Prostate gland (tissue), 2 donors: ENCODE data around the gene RANBP3. TPM values are rescaled to one million over a fixed set of nuclear protein-coding genes. Genes with fewer than 3 reads are reported as not detected.
"Not testable (repeated sequence)": the region's sequence is repeated elsewhere in the genome, so short reads cannot be mapped to it uniquely, and the experiment has no call there.

Source experiments
- DNase-seq: peaks from one replicate; pipeline ENCODE4 v3.0.0-alpha.2; 2019; ENCODE audit warnings: low spot score
- H3K27ac ChIP-seq, 2 donors: fragments of 200-600 bp; sonication (generic); 2 replicates each; pipeline ENCODE4 v1.5.1; 2017 to 2019
- H3K27me3 ChIP-seq: fragments of 200-600 bp; sonication (generic); replicated peaks from 2 replicates; pipeline ENCODE4 v1.5.1; 2019; ENCODE audit not compliant: insufficient read depth
- H3K36me3 ChIP-seq, 2 donors: fragments of 200-600 bp; sonication (generic); 1 replicate in 1 of 2; 2 replicates in 1 of 2; pipeline versions ENCODE4 v1.5.1 to v1.8.1; 2017 to 2019
- H3K4me1 ChIP-seq: fragments of 200-600 bp; sonication (generic); replicated peaks from 2 replicates; pipeline ENCODE4 v1.5.1; 2019
- H3K4me3 ChIP-seq, 2 donors: fragments of 200-600 bp; sonication (generic); 2 replicates each; pipeline ENCODE4 v1.5.1; 2017 to 2019
- H3K9me3 ChIP-seq: fragments of 200-600 bp; sonication (generic); 2 replicates; pipeline ENCODE4 v1.5.1; 2017
- CTCF ChIP-seq, 4 experiments: fragments of 200-600 bp in 2 of 4; fragments of 450-650 bp in 2 of 4; sonication (generic) in 2 of 4; IDR thresholded peaks; 1 replicate in 3 of 4; 2 replicates in 1 of 4; pipeline ENCODE4 v1.5.1; 2016 to 2019; ENCODE audit warnings: antibody characterized with exemption in 4 of 4, mild to moderate bottlenecking in 2 of 4, moderate library complexity in 2 of 4
- POLR2A ChIP-seq: fragments of 450-650 bp; IDR thresholded peaks from one replicate; pipeline ENCODE4 v1.6.1; 2016; ENCODE audit warnings: antibody characterized with exemption, mild to moderate bottlenecking
- POLR2AphosphoS5 ChIP-seq: sonication (generic); formaldehyde crosslinking; IDR thresholded peaks from one replicate; pipeline ENCODE4 v1.6.1; 2017; ENCODE audit warnings: antibody characterized with exemption
- WGBS: methylation state at CpG from one replicate; pipeline ENCODE4 v1.1.5; 2018; 5-methylcytosine and 5-hydroxymethylcytosine counted together
- intact Hi-C: fragments of 100-400 bp; cut with DNase I; formaldehyde crosslinking; loops from one replicate; pipeline ENCODE4 v1.14.2; 2022
- total RNA-seq, 2 donors: library from RNA; depleted of rRNA; stranded (reverse); fragments of >200 nt; gene quantifications; one replicate each; pipeline ENCODE4 v1.1.0, GENCODE V29; 2016

The RANBP3 gene
- total RNA-seq, 2 donors from 2014 or later: 84.6 to 120 TPM

GRCh38 chr19:5961969-5962945 lies 15.7 kb downstream of the RANBP3 start:
- Histone ChIP-seq H3K27me3 (no peaks in the 10 kb centered on the region), H3K36me3 (no peaks in the 10 kb centered on the region), H3K4me3 (no peak overlapping the region), H3K9me3 (no peaks in the 10 kb centered on the region), H3K27ac (peak overlapping the region; percentile 56 to 59), H3K4me1 (peaks cover 28% of the 10 kb centered on the region)
- TF ChIP-seq POLR2A (no peak), POLR2AphosphoS5 (peak; percentile 87)
- peak; percentile 69 for DNase-seq
- intact Hi-C loops: no loop called here
- WGBS: 43% methylated on average over 29 of the region's 29 CpGs

GRCh38 chr19:5961641-5961968 lies 16.3 kb downstream of the RANBP3 start:
- 82% methylated on average over 6 of the region's 6 CpGs for WGBS
- not testable (repeated sequence) for H3K4me3 ChIP-seq

GRCh38 chr19:5960005-5961001 lies 17.6 kb downstream of the RANBP3 start:
- 63% methylated on average over 18 of the region's 18 CpGs for WGBS
- no peak for DNase-seq
- peaks cover 26% of the 10 kb centered on the region for H3K4me1 ChIP-seq
- H3K27ac ChIP-seq: no peak overlapping the region
- H3K27me3 ChIP-seq: no peaks in the 10 kb centered on the region
- no peaks in the 10 kb centered on the region for H3K36me3 ChIP-seq
- no peak overlapping the region for H3K4me3 ChIP-seq
- no peaks in the 10 kb centered on the region for H3K9me3 ChIP-seq
- no peak for TF ChIP-seq POLR2AphosphoS5
- TF ChIP-seq POLR2A: no peak
- TF ChIP-seq CTCF (IDR thresholded peaks at IDR 0.05): no peak
- intact Hi-C loops: no loop called here

More at GRCh38 chr19:5961641-5961968, 16.3 kb downstream of the RANBP3 start:
- H3K27me3 ChIP-seq, H3K36me3 ChIP-seq, H3K9me3 ChIP-seq, DNase-seq, intact Hi-C loops: not testable (repeated sequence)
- Histone ChIP-seq H3K27ac (peak overlapping the region; percentile 56 to 59), H3K4me1 (peaks cover 28% of the 10 kb centered on the region)

GRCh38 chr19:5959260-5960004 lies 18.5 kb downstream of the RANBP3 start:
- Histone ChIP-seq H3K4me3 (no peak overlapping the region), H3K27me3 (no peaks in the 10 kb centered on the region), H3K36me3 (no peaks in the 10 kb centered on the region), H3K9me3 (no peaks in the 10 kb centered on the region), H3K27ac (no peak overlapping the region), H3K4me1 (peaks cover 30% of the 10 kb centered on the region)
- no peak for DNase-seq
- TF ChIP-seq POLR2A (no peak), POLR2AphosphoS5 (no peak), CTCF (IDR thresholded peaks at IDR 0.05) (no peak)
- intact Hi-C loops: no loop called here
- 85% methylated on average over 14 of the region's 14 CpGs for WGBS

GRCh38 chr19:5958851-5959122 lies 19.2 kb downstream of the RANBP3 start:
- no peaks in the 10 kb centered on the region for H3K36me3 ChIP-seq
- H3K27ac ChIP-seq: no peak overlapping the region
- no peaks in the 10 kb centered on the region for H3K27me3 ChIP-seq
- TF ChIP-seq CTCF (IDR thresholded peaks at IDR 0.05): no peak
- TF ChIP-seq POLR2A: no peak
- no peak for TF ChIP-seq POLR2AphosphoS5
- DNase-seq: no peak
- no peak overlapping the region for H3K4me3 ChIP-seq
- no peaks in the 10 kb centered on the region for H3K9me3 ChIP-seq
- H3K4me1 ChIP-seq: peaks cover 37% of the 10 kb centered on the region
- intact Hi-C loops: no loop called here
- 88% methylated on average over 10 of the region's 10 CpGs for WGBS
